Heart left ventricle (tissue), 13 donors: ENCODE measurements around the gene USHBP1.
A peak's percentile ranks its signal among the peaks of the same experiment; 100 is the strongest.

Source experiments
- POLR2A ChIP-seq, 2 donors: fragments of 450-650 bp; IDR thresholded peaks; one replicate each; pipeline ENCODE4 v1.6.1; 2017; ENCODE audit warnings: antibody characterized with exemption in 2 of 2, mild to moderate bottlenecking in 2 of 2, moderate library complexity in 2 of 2
- TF ChIP-seq, protein P1 (sequence below), 12 donors: fragments of 200-600 bp; sonication (generic) in 4 of 12; IDR thresholded peaks; one replicate each; pipeline versions ENCODE4 v1.5.0 to v1.8.0; 2018 to 2022; ENCODE audit warnings: antibody characterized with exemption in 12 of 12, mild to moderate bottlenecking in 5 of 12
- donor health status: ischemic (EF 13 %, LVEDD 7.1; RV severe dilation, severe dysfunction).
- donor health status: DM: no; HTN: yes; CAD: no.
- donor health status: DM: no; HTN: no; CAD: no.
- donor health status: ischemic (EF 25% LVEDD 6.9; RV normal size, moderate dysfunction).
- donor health status: ischemic (EF 25% LVEDD 5.7; RV mildly dilated, moderate dysfunction).
- donor health status: ischemic (EF 35%, LVEDD 5.7; RV mildly dilated, moderate dysfunction).
- donor health status: nonischemic (EF 11% LVEDD 7.7; RV severe dilation, severe dysfunction).
- donor health status: DM: yes; HTN: yes; CAD: no.
- donor health status: PGD.
- donor health status: ischemic (EF 29% LVEDD 5.4; RV normal size, mild dysfunction).
- donor health status: nonischemic (EF 23%, LVEDD 6.1; RV moderate dilation, normal function).

DNA sequence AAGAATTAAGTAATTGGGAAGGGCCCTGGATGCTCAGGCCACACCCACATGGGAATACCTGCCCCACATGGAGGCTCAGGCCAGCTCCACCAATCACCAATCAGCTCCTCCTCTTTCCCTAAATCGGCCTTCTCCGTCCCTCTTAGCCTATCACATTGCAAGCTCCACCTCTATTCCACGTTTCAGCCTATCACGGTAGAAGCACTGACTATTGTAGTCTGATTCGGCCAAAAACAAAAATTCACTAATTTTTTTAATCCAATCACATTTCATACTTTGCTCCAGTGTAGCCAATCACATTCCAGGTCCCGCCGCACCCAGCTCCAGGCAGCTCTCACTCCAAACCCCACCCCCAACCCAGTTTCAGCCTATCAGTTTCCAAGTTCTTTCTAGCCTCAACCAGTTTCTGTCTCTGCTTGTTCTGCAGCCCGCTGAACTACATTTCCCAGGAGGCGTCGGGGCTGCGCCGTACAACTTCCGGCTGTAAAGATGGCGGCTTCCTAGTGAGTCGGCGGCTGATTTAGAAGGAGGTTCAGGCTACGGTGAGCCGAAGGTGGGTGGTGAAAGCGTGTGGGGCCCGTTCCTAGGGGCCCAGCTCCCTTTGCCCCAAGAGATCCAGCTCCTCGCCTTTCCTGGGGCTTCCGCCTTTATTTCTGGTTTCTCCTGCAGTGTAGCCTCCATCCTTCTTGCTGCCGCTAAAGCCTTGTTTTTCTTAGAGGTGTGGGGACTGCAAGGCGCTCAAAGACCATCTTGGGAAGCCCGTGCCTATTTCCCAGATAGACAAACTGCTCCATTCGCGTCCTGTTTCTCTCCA is 2.6 kb upstream of the USHBP1 start, which contains the start of gene BABAM1:
- TF ChIP-seq POLR2A (IDR thresholded peaks at IDR 0.05): peak in 1 of 2 donors; percentile 46
- TF ChIP-seq, protein P1, sequence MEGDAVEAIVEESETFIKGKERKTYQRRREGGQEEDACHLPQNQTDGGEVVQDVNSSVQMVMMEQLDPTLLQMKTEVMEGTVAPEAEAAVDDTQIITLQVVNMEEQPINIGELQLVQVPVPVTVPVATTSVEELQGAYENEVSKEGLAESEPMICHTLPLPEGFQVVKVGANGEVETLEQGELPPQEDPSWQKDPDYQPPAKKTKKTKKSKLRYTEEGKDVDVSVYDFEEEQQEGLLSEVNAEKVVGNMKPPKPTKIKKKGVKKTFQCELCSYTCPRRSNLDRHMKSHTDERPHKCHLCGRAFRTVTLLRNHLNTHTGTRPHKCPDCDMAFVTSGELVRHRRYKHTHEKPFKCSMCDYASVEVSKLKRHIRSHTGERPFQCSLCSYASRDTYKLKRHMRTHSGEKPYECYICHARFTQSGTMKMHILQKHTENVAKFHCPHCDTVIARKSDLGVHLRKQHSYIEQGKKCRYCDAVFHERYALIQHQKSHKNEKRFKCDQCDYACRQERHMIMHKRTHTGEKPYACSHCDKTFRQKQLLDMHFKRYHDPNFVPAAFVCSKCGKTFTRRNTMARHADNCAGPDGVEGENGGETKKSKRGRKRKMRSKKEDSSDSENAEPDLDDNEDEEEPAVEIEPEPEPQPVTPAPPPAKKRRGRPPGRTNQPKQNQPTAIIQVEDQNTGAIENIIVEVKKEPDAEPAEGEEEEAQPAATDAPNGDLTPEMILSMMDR (IDR thresholded peaks at IDR 0.05): no peak
